ENCODE measurements around the gene CALCOCO1. TPM values are rescaled to one million over a fixed set of nuclear protein-coding genes. Genes with fewer than 3 reads are reported as not detected.
"Not testable (repeated sequence)": the region's sequence is repeated elsewhere in the genome, so short reads cannot be mapped to it uniquely, and the experiment has no call there.

Gene CALCOCO1
- total RNA-seq, 1 donor from 2014 or later, result 35.3 TPM

DNA sequence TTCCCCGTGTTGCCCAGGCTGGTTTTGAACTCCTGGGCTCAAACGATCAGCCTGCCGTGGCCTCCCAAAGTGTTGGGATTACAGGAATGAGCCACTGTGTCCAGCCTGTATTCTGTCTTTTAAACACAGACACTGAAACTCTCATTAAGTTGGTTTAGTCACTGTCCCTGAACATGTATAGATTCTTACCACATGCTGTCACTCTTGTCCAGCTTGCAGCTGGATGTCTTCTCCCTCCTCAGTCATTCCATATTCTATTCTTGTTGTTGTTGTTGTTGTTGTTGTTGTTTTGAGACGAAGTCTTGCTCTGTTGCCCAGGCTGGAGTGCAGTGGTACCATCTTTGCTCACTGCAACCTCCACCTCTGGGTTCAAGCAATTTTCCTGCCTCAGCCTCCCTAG is 39.1 kb downstream of the CALCOCO1 start:
- Histone ChIP-seq H3K4me3 (ENCODE audit: low read depth, low read length) (no peak overlapping the region), H3K36me3 (ENCODE audit: control insufficient read depth, insufficient read depth, low read length) (no peaks in the 10 kb centered on the region), H3K27me3 (ENCODE audit: control insufficient read depth, insufficient read depth, low read length) (no peaks in the 10 kb centered on the region)
- TF ChIP-seq, protein P1, sequence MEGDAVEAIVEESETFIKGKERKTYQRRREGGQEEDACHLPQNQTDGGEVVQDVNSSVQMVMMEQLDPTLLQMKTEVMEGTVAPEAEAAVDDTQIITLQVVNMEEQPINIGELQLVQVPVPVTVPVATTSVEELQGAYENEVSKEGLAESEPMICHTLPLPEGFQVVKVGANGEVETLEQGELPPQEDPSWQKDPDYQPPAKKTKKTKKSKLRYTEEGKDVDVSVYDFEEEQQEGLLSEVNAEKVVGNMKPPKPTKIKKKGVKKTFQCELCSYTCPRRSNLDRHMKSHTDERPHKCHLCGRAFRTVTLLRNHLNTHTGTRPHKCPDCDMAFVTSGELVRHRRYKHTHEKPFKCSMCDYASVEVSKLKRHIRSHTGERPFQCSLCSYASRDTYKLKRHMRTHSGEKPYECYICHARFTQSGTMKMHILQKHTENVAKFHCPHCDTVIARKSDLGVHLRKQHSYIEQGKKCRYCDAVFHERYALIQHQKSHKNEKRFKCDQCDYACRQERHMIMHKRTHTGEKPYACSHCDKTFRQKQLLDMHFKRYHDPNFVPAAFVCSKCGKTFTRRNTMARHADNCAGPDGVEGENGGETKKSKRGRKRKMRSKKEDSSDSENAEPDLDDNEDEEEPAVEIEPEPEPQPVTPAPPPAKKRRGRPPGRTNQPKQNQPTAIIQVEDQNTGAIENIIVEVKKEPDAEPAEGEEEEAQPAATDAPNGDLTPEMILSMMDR (IDR thresholded peaks at IDR 0.05; ENCODE audit: insufficient read depth, low read length, severe bottlenecking), result no peak
- no peak for FAIRE-seq
- no peak for DNase-seq (ENCODE audit: low read depth)

DNA sequence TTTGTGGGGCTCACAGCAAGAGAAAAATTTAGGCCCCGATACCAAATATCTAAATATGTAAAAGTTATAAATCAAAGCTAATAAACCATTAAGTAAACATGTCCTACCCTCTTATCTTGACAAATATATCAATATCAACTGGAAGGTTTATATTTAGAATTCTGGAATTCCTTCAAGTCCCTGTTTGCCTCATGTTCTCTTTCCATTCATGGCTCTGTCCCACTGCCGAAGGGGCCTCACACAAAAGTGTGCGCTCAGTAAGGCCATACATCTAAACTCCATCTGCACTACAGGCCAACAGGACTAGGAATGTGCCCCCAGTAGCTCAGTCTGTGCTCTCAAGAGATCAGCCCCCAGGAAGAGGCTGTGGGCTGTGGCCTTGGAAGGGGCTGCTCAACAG is 40.8 kb downstream of the CALCOCO1 start:
- DNase-seq (ENCODE audit: low read depth), result no peak
- no peaks in the 10 kb centered on the region for H3K36me3 ChIP-seq (ENCODE audit: control insufficient read depth, insufficient read depth, low read length)
- no peak for FAIRE-seq
- TF ChIP-seq, protein P1 (IDR thresholded peaks at IDR 0.05; ENCODE audit: insufficient read depth, low read length, severe bottlenecking), result no peak
- H3K27me3 ChIP-seq (ENCODE audit: control insufficient read depth, insufficient read depth, low read length), result no peaks in the 10 kb centered on the region
- H3K4me3 ChIP-seq (ENCODE audit: low read depth, low read length), result no peak overlapping the region

DNA sequence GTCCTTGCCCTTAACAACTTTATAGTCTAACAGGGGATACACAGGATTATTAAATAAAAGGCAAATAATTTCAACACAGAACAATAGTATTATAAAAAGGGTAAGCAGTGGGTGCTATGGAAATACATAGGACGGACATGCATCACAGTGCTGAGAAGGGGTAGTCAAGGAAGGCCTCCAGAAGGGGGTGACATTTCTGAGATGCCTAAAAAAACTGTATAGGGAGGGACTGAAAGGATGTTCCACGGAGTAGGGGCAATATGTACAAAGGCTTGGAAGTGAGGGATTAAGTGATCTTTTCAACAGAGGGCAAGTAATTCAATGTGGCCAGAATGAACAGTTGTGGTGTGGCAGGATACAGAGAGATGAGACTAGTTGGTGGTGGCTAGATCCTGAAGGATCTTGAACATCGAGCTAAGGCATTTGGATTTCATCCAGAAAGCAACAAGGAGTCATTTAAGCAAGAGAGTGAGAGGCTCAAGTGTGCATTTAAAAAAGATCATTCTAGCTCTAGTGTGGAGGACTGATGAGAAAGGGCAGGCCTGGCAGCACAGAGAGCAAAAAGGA is 42.5 kb downstream of the CALCOCO1 start:
- DNase-seq (ENCODE audit: low read depth) (no peak), FAIRE-seq (no peak)

DNA sequence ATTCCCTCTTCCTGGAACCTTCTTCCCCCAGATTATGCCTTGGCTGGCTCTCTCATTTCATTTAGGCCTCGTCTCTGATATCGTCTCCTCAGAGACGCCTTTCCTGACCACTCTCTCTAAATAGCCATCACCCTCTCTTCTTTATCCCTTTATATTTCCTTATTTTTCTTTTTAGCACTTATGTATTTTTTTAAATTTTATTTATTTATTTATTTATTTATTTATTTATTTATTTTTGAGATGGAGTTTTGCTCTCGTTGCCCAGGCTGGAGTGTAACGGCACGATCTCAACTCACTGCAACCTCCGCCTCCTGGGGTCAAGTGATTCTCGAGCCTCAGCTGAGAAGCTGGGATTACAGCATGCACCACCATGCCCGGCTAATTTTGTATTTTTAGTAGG is 43.3 kb downstream of the CALCOCO1 start:
- Histone ChIP-seq H3K4me3 (ENCODE audit: low read depth, low read length) (no peak overlapping the region), H3K36me3 (ENCODE audit: control insufficient read depth, insufficient read depth, low read length) (no peaks in the 10 kb centered on the region), H3K27me3 (ENCODE audit: control insufficient read depth, insufficient read depth, low read length) (no peaks in the 10 kb centered on the region)
- DNase-seq (ENCODE audit: low read depth) (no peak), FAIRE-seq (no peak)
- TF ChIP-seq, protein P1 (IDR thresholded peaks at IDR 0.05; ENCODE audit: insufficient read depth, low read length, severe bottlenecking), result no peak

More for the DNA sequence above, 42.5 kb downstream of the CALCOCO1 start:
- TF ChIP-seq, protein P1 (IDR thresholded peaks at IDR 0.05; ENCODE audit: insufficient read depth, low read length, severe bottlenecking), result no peak
- Histone ChIP-seq H3K27me3 (ENCODE audit: control insufficient read depth, insufficient read depth, low read length) (no peaks in the 10 kb centered on the region), H3K36me3 (ENCODE audit: control insufficient read depth, insufficient read depth, low read length) (no peaks in the 10 kb centered on the region), H3K4me3 (ENCODE audit: low read depth, low read length) (no peak overlapping the region)

DNA sequence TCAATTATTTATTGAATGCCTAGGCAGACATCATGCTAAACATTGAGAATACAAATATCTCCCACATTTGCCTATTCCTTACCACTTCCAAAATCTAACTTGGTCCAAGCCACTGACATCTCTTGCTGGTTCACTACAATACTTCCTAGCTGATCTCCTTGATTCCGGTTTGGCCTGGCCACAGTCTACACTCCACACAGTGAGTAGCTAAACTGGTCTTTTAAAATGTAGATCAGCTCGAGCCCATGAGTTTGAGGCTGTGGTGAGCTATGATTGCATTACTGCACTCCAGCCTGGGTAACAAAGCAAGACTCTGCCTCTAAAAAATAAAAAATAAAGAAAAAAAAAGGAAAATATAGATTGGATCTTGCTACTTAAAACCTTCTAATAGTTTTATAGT is 43.8 kb downstream of the CALCOCO1 start:
- TF ChIP-seq, protein P1 (IDR thresholded peaks at IDR 0.05; ENCODE audit: insufficient read depth, low read length, severe bottlenecking), result no peak
- no peaks in the 10 kb centered on the region for H3K36me3 ChIP-seq (ENCODE audit: control insufficient read depth, insufficient read depth, low read length)
- H3K4me3 ChIP-seq (ENCODE audit: low read depth, low read length), result no peak overlapping the region
- FAIRE-seq, result no peak
- no peaks in the 10 kb centered on the region for H3K27me3 ChIP-seq (ENCODE audit: control insufficient read depth, insufficient read depth, low read length)
- DNase-seq (ENCODE audit: low read depth), result no peak

DNA sequence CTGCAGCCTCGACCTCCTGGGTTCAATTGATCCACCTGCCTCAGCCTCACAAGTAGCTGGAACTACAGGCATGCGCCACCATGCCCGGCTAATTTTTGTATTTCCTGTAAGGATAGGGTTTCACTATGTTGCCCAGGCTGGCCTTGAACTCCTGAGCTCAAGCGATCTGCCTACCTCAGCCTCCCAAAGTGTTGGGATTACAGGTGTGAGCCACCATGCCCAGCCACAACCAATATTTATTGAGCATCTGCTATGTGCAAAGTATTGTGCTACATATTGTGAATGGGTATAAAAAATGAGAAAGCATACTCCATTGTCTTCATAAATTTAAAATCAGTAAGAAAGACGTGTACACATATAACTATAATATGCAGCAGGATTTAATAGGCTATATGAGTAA is 47.2 kb downstream of the CALCOCO1 start:
- DNase-seq (ENCODE audit: low read depth); H3K4me3 ChIP-seq (ENCODE audit: low read depth, low read length); FAIRE-seq; H3K27me3 ChIP-seq (ENCODE audit: control insufficient read depth, insufficient read depth, low read length); H3K36me3 ChIP-seq (ENCODE audit: control insufficient read depth, insufficient read depth, low read length): not testable (repeated sequence)
